GM18508 (cell line): ENCODE measurements around the gene CFAP299.
A peak's percentile ranks its signal among the peaks of the same experiment; 100 is the strongest.
"Not testable (repeated sequence)": the region's sequence is repeated elsewhere in the genome, so short reads cannot be mapped to it uniquely, and the experiment has no call there.

Experiments used
- ATAC-seq: cut with Tn5 transposase; IDR thresholded peaks from one replicate; pipeline ENCODE4 v1.9.1; 2021; ENCODE audit warnings: moderate number of reproducible peaks; ENCODE audit not compliant: insufficient read depth, unreplicated experiment

The CFAP299 gene

DNA sequence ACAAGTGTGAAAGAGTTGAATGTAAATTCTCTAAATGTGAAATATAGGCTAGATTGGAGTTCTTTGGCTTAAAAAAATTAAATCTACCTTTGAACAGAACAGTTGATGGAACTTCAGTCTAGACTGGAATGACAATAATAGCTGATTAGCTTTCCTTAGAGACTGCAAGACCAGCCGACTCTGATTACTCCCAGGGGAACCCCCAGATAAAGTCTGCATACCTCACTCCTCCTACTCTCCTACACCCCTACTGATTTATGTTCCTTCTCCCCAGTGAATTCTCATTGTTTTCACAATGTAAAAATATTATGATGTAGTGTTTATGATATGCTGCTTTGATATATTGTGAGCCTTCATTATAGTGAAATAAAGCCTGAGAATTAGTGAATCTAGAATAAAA lies 241.3 kb downstream of the CFAP299 start:
- no peak for ATAC-seq

GRCh38 chr4:80578001-80578400 lies 242.5 kb downstream of the CFAP299 start:
- ATAC-seq, result no peak

GRCh38 chr4:80585542-80585941 lies 250.0 kb downstream of the CFAP299 start:
- no peak for ATAC-seq

DNA sequence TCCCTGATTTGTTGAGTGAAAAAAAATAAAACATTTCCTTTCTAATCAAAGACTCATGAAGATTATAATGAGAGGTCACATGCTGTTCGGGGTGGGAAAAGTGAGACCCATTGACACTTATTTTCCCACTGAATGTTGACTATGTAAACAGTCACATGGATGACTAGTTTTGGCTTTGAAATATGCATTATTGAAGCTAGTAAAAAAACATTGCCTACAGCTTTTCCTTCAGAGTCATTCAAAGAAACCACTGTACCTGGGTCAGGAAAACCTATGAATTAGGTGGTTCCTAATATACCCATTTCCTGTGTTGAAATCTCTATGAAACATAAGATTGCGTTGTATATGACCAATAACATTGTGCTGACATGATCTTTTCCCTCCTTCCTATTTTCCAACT lies 251.2 kb downstream of the CFAP299 start:
- ATAC-seq, result no peak

DNA sequence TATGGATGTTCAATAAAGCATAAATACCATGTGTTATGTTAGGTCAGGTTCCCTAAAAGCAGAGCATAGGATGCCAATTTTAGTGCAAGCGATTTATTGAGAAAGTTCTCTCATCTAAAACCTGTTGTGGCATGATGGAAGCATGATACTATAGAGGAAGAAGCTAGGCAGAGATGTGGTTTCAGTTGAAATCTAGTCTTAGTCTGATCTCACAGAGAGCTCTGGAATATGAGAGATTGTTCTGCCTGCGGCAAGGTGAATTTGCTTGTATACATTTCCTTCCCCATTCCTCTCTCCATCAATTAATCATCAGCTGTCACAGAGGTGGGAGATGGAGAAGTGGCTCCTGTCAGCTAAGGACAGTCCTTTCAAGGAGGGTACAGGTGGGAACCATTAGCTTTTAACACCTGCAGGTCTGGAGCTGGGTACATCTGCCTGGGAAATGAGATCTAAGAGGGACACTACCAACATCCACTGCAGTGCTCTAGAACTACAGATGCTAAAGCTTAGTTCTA lies 252.4 kb downstream of the CFAP299 start:
- no peak for ATAC-seq

- no peak for ATAC-seq
Observed at GRCh38 chr4:80592950-80593349, 257.4 kb downstream of the CFAP299 start.

DNA sequence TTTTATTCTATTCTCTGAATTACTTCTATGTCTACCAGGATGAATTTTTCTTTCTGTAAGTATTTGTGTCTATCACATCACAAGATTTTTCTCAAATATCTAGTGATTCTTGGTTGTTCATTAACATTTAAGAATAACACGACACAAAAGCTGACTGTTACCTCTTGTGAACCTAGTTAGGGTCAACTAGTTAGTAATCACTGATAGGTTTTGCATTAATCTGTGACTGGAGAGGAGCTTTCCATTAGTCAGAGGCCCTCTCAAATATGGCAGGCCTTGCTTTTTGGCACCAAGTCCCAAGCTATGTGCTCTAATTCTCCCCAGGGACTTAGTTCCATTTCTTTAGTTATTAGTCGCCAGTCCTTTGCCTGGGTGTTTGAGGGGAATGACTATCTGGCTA lies 259.2 kb downstream of the CFAP299 start:
- no peak for ATAC-seq

DNA sequence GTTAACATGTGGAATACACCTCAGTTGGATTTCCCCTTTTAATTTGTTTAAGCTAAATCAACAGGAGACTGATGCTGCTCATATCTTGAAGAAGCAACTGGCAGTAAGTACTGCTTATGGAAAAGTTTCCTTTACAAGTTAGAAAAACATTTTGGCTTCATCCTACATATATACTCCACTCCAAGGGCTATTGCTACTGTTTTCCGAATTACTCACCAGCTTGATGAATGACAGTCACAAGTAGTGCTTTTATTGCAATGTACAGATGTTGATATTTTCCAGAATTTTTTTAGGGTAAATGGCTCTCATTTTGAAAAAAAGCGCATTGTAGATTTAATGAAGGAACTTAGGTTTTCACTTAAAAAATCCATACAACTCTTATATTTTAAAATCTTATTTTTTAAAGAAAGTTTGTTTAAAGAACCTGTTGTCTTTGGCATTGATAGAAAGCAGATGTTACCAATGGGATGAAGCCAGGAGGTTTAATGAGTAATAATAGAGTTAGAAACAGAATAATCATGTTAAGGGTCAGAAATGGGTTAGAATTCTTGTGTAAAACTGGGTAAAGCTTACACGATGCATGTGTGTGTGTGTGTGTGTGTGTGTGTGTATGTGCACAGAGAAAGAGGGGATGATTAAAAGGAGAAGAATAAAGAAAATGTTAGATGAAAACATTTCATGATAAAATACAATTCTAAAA lies 272.9 kb downstream of the CFAP299 start:
- ATAC-seq, result no peak

DNA sequence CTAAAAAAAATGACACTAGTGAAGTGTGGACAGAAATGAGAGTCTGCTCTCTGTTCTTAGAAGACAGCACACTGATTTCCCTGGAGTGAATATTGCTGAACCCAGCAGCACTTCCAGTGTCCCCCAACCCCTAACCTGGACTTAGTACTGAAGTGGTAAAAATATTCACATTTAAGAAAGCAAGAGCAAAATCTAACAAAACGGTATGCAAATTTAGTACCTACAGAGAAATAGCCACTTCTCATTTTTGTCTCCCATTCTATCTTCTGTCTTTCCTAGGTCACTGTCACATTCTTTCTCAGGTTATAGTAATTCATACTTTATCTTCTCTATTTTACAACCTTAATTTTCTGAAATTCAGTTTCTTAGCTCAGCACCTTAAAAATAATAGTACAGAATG lies 274.7 kb downstream of the CFAP299 start:
- ATAC-seq, result no peak

GRCh38 chr4:80610845-80611677 lies 275.5 kb downstream of the CFAP299 start:
- peak; percentile 78 for ATAC-seq

DNA sequence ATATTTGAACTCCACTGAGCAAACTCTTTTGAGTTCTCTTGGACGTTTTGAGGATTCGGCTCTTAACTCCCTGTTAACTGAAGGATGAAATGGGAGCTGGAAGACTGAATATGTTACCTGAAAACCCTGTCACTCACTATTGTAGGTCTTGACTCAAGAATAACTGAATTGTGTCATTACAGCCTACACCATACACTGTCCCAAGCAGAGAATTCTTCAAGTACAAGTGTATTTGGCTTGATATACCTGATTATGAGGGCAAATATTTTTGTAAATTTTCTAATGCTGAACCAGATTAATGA lies 276.1 kb downstream of the CFAP299 start:
- no peak for ATAC-seq

DNA sequence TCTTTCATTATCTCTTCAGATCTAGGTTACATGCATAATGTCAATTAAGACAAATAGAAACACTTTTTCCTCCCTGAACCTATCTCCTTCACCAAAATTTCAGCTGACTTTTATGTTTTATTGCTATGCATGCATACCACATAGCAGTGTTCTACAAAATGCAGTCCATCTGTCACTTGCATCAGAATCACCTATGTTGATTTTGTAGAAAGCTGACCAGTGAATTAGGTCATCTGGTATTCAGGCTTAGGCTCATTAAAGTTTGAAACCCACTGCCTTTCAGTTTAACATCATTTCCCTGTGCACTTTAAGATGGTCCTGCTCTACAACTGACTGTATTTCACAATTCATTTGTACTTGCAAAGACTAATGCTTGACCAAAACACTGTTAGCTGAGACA lies 277.9 kb downstream of the CFAP299 start:
- no peak for ATAC-seq

DNA sequence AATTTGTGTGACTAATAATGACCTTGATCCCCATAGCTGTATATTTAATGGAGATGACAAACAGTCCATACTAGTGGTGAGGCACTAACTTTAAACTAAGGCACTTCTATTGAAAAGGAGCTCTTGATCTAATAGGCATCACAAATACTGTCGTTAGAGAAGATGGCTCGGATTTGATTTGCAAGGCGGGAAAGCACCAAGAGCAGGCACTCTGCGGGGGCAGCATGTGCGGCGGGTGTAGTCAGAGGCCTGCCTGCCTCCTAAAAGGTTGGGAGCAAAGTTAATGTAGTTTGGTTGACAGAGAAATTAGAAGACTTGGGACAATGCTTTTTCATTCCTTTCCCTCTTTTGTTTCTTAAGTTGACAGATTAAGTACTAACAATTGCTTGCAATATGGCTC lies 278.8 kb downstream of the CFAP299 start:
- ATAC-seq, result no peak

DNA sequence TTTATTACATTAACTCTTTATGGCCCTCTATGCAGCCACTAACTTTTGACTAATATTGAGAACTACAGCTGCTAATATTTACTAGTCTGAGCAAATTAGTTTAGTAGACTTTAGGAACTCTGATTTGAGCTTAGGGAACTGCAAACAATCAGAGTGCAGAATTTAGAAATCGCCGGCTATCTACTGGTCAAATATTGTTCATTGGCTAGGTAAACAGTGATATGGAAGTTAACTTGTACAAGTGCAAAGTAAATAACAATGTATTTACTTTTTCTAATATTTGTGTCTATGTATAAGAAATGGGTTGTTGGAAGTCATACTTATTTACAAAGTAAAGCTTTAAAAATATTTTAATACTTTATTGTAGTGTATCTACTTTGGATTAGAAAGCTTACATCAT lies 279.6 kb downstream of the CFAP299 start:
- no peak for ATAC-seq

DNA sequence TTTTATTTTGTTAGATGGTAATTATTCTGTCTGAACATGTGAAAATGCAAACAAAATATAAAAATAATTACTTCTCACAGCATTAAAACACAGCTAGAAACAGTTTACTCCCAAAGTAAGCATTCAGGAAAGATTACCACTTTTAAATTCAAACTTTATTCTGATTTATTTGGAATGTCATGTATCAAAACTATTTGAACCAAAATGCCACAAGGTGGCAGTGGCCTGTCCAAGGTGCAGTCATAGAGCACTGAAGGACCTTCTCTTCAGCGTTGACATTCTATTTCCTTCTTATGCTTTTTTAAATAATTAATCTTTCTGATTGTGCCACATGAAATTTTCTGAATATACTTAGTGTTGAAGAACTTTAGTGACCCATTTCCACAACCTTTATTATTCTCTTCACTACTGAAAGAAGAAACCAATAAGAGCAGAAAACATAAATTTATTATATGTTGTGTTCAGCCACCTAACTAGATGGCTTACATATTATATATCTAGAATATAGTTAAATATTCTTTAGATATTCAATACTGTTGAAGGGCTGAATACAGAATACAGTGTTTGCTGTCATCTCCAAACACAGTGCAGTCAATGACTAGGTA lies 283.6 kb downstream of the CFAP299 start:
- ATAC-seq, result no peak

GRCh38 chr4:80631861-80632260 lies 296.3 kb downstream of the CFAP299 start:
- ATAC-seq, result no peak

GRCh38 chr4:80637190-80637589 lies 301.7 kb downstream of the CFAP299 start:
- ATAC-seq, result no peak

- no peak for ATAC-seq
Observed at GRCh38 chr4:80646061-80646460, 310.5 kb downstream of the CFAP299 start.

GRCh38 chr4:80655662-80656061 lies 320.1 kb downstream of the CFAP299 start:
- ATAC-seq, result no peak

GRCh38 chr4:80670118-80670517 lies 334.6 kb downstream of the CFAP299 start:
- ATAC-seq, result not testable (repeated sequence)

DNA sequence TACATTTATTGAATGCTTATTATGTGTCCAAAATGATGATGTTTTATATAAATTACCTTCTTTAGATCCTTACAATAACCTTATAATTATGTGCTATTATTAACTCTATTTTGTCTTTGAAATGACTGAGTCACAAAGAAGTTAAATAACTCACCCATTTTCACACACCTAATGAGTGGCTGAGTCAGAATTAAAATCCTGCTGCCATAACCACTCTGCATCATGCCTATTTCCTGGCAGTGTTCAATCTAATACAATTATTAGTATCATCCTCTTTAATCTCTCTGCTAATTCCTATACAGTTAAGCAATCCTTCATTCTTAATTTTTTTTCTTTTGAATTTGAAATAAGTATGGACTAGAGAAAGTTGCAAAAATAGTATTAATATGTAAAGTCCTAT lies 342.9 kb downstream of the CFAP299 start:
- no peak for ATAC-seq
